Cerebellar nuclear complex (tissue), 1 donor: Measurements from ENCODE around the gene STK10.

ENCODE experiments used
- DNase-seq, 2 experiments: peaks; one replicate each; lab custom pipeline; 2025; lab: John Stamatoyannopoulos, UW

STK10 gene

GRCh38 chr5:172008111-172008455 lies 179.9 kb downstream of the STK10 start:
- DNase-seq: no peak

- DNase-seq: no peak
These were observed 180.6 kb downstream of the STK10 start for GRCh38 chr5:172007175-172008110.

- peak; percentile 75 to 82 for DNase-seq
These were observed 181.5 kb downstream of the STK10 start, which contains the start of gene FBXW11 for GRCh38 chr5:172006321-172007174. Gene FBXW11, minus strand, starts transcription at chr5:172006638. Its CDS starts 136 bp downstream, at chr5:172006502.

- DNase-seq: no peak
These were observed 182.2 kb downstream of the STK10 start for GRCh38 chr5:172005708-172006320.

- no peak for DNase-seq
These were observed 183.2 kb downstream of the STK10 start for GRCh38 chr5:172004824-172005237.

- no peak for DNase-seq
These were observed 184.3 kb downstream of the STK10 start for GRCh38 chr5:172003746-172004145.

- no peak for DNase-seq
These were observed 185.0 kb downstream of the STK10 start for GRCh38 chr5:172002840-172003512.

- no peak for DNase-seq
These were observed 185.7 kb downstream of the STK10 start for GRCh38 chr5:172002310-172002709.

GRCh38 chr5:171999877-172000276 lies 188.1 kb downstream of the STK10 start:
- no peak for DNase-seq

GRCh38 chr5:171999100-171999499 lies 188.9 kb downstream of the STK10 start:
- no peak for DNase-seq

GRCh38 chr5:171997011-171997410 lies 191.0 kb downstream of the STK10 start:
- DNase-seq: no peak

GRCh38 chr5:171992813-171993212 lies 195.2 kb downstream of the STK10 start:
- no peak for DNase-seq

GRCh38 chr5:171992305-171992704 lies 195.7 kb downstream of the STK10 start:
- no peak for DNase-seq
